ENCODE measurements around the gene EVC.

- TF ChIP-seq CTCF (IDR thresholded peaks at IDR 0.05; ENCODE audit: low read depth, low read length) (no peak), EZH2phosphoT487 (IDR thresholded peaks at IDR 0.05; ENCODE audit: low read depth) (no peak)
These were observed 112.7 kb downstream of the EVC start for GRCh38 chr4:5823542-5824211.

All from OCI-LY3 (cell line).